ENCODE results near the gene TMEM35B.

- TF ChIP-seq CTCF (IDR thresholded peaks at IDR 0.05) (no peak), POLR2A (IDR thresholded peaks at IDR 0.05) (no peak)
Observed at GRCh38 chr1:34994878-34995277, 9.7 kb upstream of the TMEM35B start.

All from right lobe of liver (tissue), 4 donors.